Lower leg skin (tissue), 3 donors: ENCODE measurements around the gene KRABD2.
"Not testable (repeated sequence)": the region's sequence is repeated elsewhere in the genome, so short reads cannot be mapped to it uniquely, and the experiment has no call there.

Experiments used
- CTCF ChIP-seq, 3 donors: fragments of 450-650 bp; IDR thresholded peaks; one replicate each; pipeline ENCODE4 v1.5.1; 2016; ENCODE audit warnings: antibody characterized with exemption in 3 of 3, mild to moderate bottlenecking in 3 of 3, moderate library complexity in 2 of 3
- POLR2A ChIP-seq, 2 donors: fragments of 450-650 bp; IDR thresholded peaks; one replicate each; pipeline ENCODE4 v1.6.1; 2016 to 2017; ENCODE audit warnings: antibody characterized with exemption in 2 of 2, mild to moderate bottlenecking in 1 of 2, moderate library complexity in 1 of 2

GRCh38 chr17:8378117-8378516, 1.6 kb upstream of the KRABD2 start:
- TF ChIP-seq CTCF, POLR2A (IDR thresholded peaks at IDR 0.05): not testable (repeated sequence)
